PC-3 (cell line): ENCODE measurements around the gene ACO1. TPM values are rescaled to one million over a fixed set of nuclear protein-coding genes. Genes with fewer than 3 reads are reported as not detected.

Experiments used
- ATAC-seq: fragments of 200-7000 bp; cut with Tn5 transposase; 2 replicates; pipeline ENCODE4 v1.9.1; 2020; ENCODE audit warnings: mild to moderate bottlenecking, moderate library complexity
- Bru-seq: library from RNA; stranded (reverse); fragments of 400-500 nt; gene quantifications from one replicate; lab custom pipeline; 2021; lab: Mats Ljungman, UMichigan
- BruChase-seq, 2 experiments: library from RNA; stranded (reverse); fragments of 400-500 nt; gene quantifications; one replicate each; lab custom pipeline; 2021; lab: Mats Ljungman, UMichigan
- BruUV-seq: library from RNA; stranded (reverse); fragments of 400-500 nt; replicated peaks from 2 replicates; lab custom pipeline; 2021; lab: Mats Ljungman, UMichigan
- CTCF ChIA-PET: fragments of 300-600 bp; sonication (Branson Sonifier 250); formaldehyde crosslinking; loops from one replicate; lab custom pipeline; 2022; ENCODE audit warnings: antibody characterized with exemption; lab: Charles Lee
- POLR2A ChIA-PET: fragments of 300-600 bp; sonication (Branson Sonifier 250); formaldehyde crosslinking; loops from one replicate; lab custom pipeline; 2022; ENCODE audit warnings: antibody characterized with exemption; ENCODE audit not compliant: unreplicated experiment; lab: Charles Lee
- DNase-seq: peaks from one replicate; pipeline ENCODE4 v3.0.0-alpha.2; 2015
- H2AFZ ChIP-seq: fragments of 300-600 bp; sonication (generic); 2 replicates; pipeline ENCODE4 v1.6.0; 2016; ENCODE audit warnings: antibody characterized with exemption, low read length
- H3F3A ChIP-seq: fragments of 300-600 bp; sonication (generic); one replicate; pipeline ENCODE4 v1.6.0; 2017; ENCODE audit warnings: antibody characterized with exemption, low read length, control low read depth, mild to moderate bottlenecking; ENCODE audit not compliant: unreplicated experiment
- H3K27ac ChIP-seq: fragments of 300-600 bp; sonication (generic); 2 replicates; pipeline ENCODE4 v1.5.1; 2016; ENCODE audit warnings: mild to moderate bottlenecking, low read length
- H3K27me3 ChIP-seq: fragments of 300-600 bp; sonication (generic); 2 replicates; pipeline ENCODE4 v1.6.1; 2016; ENCODE audit warnings: low read length, mixed read lengths
- H3K36me3 ChIP-seq: fragments of 300-600 bp; sonication (generic); 2 replicates; pipeline ENCODE4 v1.6.1; 2016; ENCODE audit warnings: low read depth, mixed run types, low read length, mixed read lengths
- H3K4me1 ChIP-seq: fragments of 300-600 bp; sonication (generic); 2 replicates; pipeline ENCODE4 v1.5.1; 2016; ENCODE audit warnings: low read length; ENCODE audit not compliant: insufficient read depth
- H3K4me2 ChIP-seq: fragments of 300-600 bp; sonication (generic); 2 replicates; pipeline ENCODE4 v1.6.0; 2016; ENCODE audit warnings: low read length
- H3K4me3 ChIP-seq: fragments of 300-600 bp; sonication (generic); 2 replicates; pipeline ENCODE4 v1.5.1; 2016; ENCODE audit warnings: mild to moderate bottlenecking, low read length, mixed read lengths
- H3K79me2 ChIP-seq: fragments of 300-600 bp; sonication (generic); 2 replicates; pipeline ENCODE4 v1.6.1; 2017; ENCODE audit warnings: low read length, mixed read lengths
- H3K9ac ChIP-seq: fragments of 300-600 bp; sonication (generic); 2 replicates; pipeline ENCODE4 v1.6.0; 2016; ENCODE audit warnings: mild to moderate bottlenecking, low read length
- H3K9me2 ChIP-seq: fragments of 300-600 bp; sonication (generic); replicated peaks from 2 replicates; pipeline ENCODE4 v1.6.1; 2016; ENCODE audit warnings: mixed run types, low read length, mixed read lengths
- H3K9me3 ChIP-seq: fragments of 300-600 bp; sonication (generic); 2 replicates; pipeline ENCODE4 v1.6.1; 2016; ENCODE audit warnings: low read length, mixed read lengths
- H4K20me1 ChIP-seq: fragments of 300-600 bp; sonication (generic); 2 replicates; pipeline ENCODE4 v1.6.1; 2016; ENCODE audit warnings: low read length, mixed read lengths
- EZH2 ChIP-seq: fragments of 300-600 bp; sonication (generic); IDR thresholded peaks from one replicate; pipeline ENCODE4 v1.6.1; 2017; ENCODE audit warnings: antibody characterized with exemption, mild to moderate bottlenecking, low read length; ENCODE audit not compliant: unreplicated experiment
- EZH2phosphoT487 ChIP-seq: fragments of 300-600 bp; sonication (generic); IDR thresholded peaks from 2 replicates; pipeline ENCODE4 v1.6.1; 2018; ENCODE audit warnings: mild to moderate bottlenecking, antibody characterized with exemption, low read length, borderline replicate concordance
- intact Hi-C: fragments of 100-400 bp; cut with micrococcal nuclease; formaldehyde crosslinking; loops from 2 replicates; pipeline ENCODE4 v1.9.0; 2023
- long read RNA-seq: library from polyadenylated mRNA; unstranded; transcript quantifications from one replicate; pipeline ENCODE4 v2.0.0, GENCODE V29; 2021; ENCODE audit not compliant: unreplicated experiment
- total RNA-seq: library from RNA; depleted of rRNA; stranded (reverse); fragments of >200 nt; gene quantifications from 2 replicates; pipeline ENCODE4 v1.2.3, GENCODE V29; 2014; rRNA removed
- TF ChIP-seq, protein P1 (sequence below): fragments of 300-600 bp; sonication (generic); conservative IDR thresholded peaks from 2 replicates; pipeline ENCODE4 v1.5.1; 2017; ENCODE audit warnings: antibody characterized with exemption, low read depth, mild to moderate bottlenecking, low read length

The ACO1 gene
- total RNA-seq (20.8 and 26.0 TPM in 2 replicates), Bru-seq, nascent RNA (percentile 62 among the genes with signal in this experiment), BruChase-seq, experiment 1, labeled RNA remaining after a 6-hour chase (percentile 62 among the genes with signal in this experiment), BruChase-seq, experiment 2, labeled RNA remaining after a 2-hour chase (percentile 60 among the genes with signal in this experiment)
- long read RNA-seq, full-length matches to known transcripts, result 49 of 64 reads
- long read RNA-seq, partial matches to known transcripts, result 7 of 64 reads
- long read RNA-seq, other reads (novel, unspliced or antisense), result 8 of 64 reads

DNA sequence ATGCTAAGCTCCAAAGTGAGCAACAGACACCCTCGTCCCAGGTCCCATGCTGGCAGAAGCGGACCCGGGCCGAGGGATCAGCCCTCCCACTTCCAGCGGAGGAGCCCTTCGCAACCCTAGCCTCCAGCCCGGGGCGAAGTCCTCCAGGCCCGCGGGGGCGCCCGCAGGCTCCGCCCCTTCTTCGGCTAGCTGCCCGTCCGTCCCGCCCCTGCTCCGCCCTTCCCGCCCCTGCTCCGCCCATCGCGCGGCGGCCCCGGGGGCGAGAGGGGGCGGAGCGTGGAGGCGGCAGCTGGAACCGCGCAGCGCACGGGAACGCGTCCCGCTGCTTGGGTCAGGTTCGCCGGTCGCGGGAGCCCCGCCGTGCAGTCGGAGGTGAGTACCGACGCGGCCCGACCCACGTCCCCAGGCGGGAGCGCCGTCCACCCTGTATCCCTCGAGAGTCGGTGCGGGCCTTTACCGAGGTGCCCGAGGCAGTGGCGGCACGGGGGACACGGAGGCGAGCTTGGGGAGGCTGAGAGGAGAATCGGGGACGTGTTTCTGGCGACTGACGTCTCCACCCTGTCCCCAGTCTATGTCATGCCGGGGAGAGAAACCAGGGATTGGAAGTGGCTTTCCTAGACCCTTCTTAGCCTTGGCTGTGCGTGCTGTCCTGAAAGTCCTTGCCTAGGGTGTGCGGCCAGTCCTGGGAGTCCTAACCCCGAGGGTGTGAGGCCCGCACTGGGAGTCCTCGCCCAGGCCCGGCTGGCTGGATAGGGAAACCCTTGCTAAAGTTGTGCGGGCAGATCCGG is at the start of gene ACO1:
Gene ACO1, plus strand, starts transcription at position 280 of the 788 bp plus-strand sequence. CDS start 20,864 bp downstream, outside the sequence.
- TF ChIP-seq, protein P1, sequence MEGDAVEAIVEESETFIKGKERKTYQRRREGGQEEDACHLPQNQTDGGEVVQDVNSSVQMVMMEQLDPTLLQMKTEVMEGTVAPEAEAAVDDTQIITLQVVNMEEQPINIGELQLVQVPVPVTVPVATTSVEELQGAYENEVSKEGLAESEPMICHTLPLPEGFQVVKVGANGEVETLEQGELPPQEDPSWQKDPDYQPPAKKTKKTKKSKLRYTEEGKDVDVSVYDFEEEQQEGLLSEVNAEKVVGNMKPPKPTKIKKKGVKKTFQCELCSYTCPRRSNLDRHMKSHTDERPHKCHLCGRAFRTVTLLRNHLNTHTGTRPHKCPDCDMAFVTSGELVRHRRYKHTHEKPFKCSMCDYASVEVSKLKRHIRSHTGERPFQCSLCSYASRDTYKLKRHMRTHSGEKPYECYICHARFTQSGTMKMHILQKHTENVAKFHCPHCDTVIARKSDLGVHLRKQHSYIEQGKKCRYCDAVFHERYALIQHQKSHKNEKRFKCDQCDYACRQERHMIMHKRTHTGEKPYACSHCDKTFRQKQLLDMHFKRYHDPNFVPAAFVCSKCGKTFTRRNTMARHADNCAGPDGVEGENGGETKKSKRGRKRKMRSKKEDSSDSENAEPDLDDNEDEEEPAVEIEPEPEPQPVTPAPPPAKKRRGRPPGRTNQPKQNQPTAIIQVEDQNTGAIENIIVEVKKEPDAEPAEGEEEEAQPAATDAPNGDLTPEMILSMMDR, result no peak
- TF ChIP-seq EZH2 (no peak), EZH2phosphoT487 (no peak)
- Histone ChIP-seq H3K9me3 (no peaks in the 10 kb centered on the region), H3K4me2 (peak within 1 kb of the TSS; percentile 95), H3K9me2 (no peaks in the 10 kb centered on the region), H3K27me3 (no peaks in the 10 kb centered on the region), H3K4me3 (peak within 1 kb of the TSS; percentile 93), H4K20me1 (no peaks in the 10 kb centered on the region), H3K9ac (peak within 1 kb of the TSS; percentile 62), H3K36me3 (no peaks in the 10 kb centered on the region), H2AFZ (peak within 1 kb of the TSS; percentile 92), H3K27ac (no peak within 1 kb of the TSS), H3F3A (no peaks in the 10 kb centered on the region), H3K4me1 (0 out of 2 replicates have a peak, but pooled peaks cover 4% of the 10 kb centered on the region), H3K79me2 (peaks cover 25% of the 10 kb centered on the region)
- intact Hi-C loops, result loop anchor here (1.0 kb wide), 1 partner anchor 168 kb away; the partner anchor contains the start of genes SMIM27 and TOPORS
- DNase-seq (peak; percentile 81), ATAC-seq (peak; percentile 94)
- TSS peak; percentile 35 for BruUV-seq
- ChIA-PET POLR2A (interaction anchor here (0.6 to 0.9 kb wide), 2 partner anchors 10 to 25 kb away, joined by 3 read pairs; no protein-coding TSS in a partner anchor), CTCF (interaction anchor here (0.7 to 1.2 kb wide), 2 partner anchors 47 to 197 kb away, joined by 3 to 6 read pairs; no protein-coding TSS in a partner anchor)

DNA sequence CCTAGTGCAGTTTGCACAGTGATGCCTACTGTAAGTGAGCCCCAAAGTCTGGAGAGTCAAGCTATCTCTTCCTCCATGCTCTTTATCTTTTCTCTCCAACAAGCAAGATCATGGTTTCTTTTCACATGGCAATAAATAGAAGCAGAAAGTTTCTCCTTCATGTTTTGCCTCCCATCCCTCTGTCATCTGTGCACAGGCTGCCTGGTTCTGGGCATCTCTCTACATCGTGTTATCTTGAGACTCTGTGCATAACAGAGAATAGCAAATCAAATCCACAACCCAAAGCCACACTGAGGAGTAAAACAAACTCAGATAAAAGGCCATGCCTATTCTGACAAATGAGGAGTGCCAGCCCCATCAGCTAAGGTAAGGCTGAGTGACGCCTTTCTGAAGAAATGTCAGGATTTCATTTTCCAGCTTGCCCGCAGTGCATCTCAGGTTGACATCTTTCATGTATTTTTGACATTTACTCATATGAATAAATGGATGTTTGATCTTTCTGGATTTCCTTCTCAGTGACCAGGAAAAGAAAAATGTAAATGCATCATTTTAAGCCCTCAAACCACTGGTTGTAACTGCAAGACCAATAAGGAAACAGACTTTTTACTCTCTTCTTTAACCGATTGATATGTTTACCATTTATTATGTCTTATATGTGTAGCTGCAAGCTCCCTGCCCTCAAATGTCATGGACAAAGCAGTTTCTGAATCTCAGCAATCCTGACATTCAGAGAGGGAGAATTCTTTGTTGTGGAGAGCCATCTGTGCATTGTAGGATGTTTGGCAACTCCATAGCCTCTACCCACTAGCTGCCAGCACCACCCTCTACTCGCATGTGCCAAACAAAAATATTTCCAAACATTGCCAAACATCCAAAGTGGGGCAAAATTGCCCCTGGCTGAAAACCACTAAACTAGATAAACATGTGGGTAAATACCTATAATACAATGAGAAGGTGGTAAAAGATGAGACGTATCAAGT is 49.2 kb upstream of the ACO1 start:
- H3K4me2 ChIP-seq, result no peak overlapping the region
- H4K20me1 ChIP-seq, result no peaks in the 10 kb centered on the region
- H3K9ac ChIP-seq, result no peak overlapping the region
- CTCF ChIA-PET, result no interaction called here
- POLR2A ChIA-PET, result no interaction called here
- 0 out of 2 replicates have a peak, but pooled peaks cover 5% of the 10 kb centered on the region for H3K4me1 ChIP-seq
- BruUV-seq, result no TSS peak
- H3K4me3 ChIP-seq, result no peak overlapping the region
- no peaks in the 10 kb centered on the region for H3K79me2 ChIP-seq
- intact Hi-C loops, result no loop called here
- no peak overlapping the region for H2AFZ ChIP-seq
- ATAC-seq, result no peak
- no peak for DNase-seq
- peaks cover 33% of the 10 kb centered on the region for H3K27me3 ChIP-seq
- H3K9me3 ChIP-seq, result no peaks in the 10 kb centered on the region
- no peaks in the 10 kb centered on the region for H3K36me3 ChIP-seq
- H3K9me2 ChIP-seq, result no peaks in the 10 kb centered on the region
- TF ChIP-seq, protein P1, result no peak
- TF ChIP-seq EZH2phosphoT487, result no peak
- no peak for TF ChIP-seq EZH2
- H3K27ac ChIP-seq, result no peak overlapping the region
- no peaks in the 10 kb centered on the region for H3F3A ChIP-seq
